Liver (tissue), 9 donors: ENCODE measurements around the gene ATXN7L3B. TPM values are rescaled to one million over a fixed set of nuclear protein-coding genes. Genes with fewer than 3 reads are reported as not detected.
A peak's percentile ranks its signal among the peaks of the same experiment; 100 is the strongest.

Experiments
- DNase-seq: peaks from one replicate; pipeline ENCODE4 v3.0.0-alpha.2; 2017; ENCODE audit warnings: low spot score
- H3K27ac ChIP-seq, 2 donors: one replicate each; pipeline ENCODE4 v1.7.0; 2013; ENCODE audit warnings: inconsistent platforms in 2 of 2, low read length in 2 of 2, control low read depth in 1 of 2, low read depth in 1 of 2, mild to moderate bottlenecking in 1 of 2
- H3K27me3 ChIP-seq, 4 donors: one replicate each; pipeline versions ENCODE4 v1.6.1 to v1.7.0; 2013; ENCODE audit warnings: low read length in 3 of 4, inconsistent platforms in 1 of 4, mild to moderate bottlenecking in 1 of 4, moderate library complexity in 1 of 4; ENCODE audit not compliant: control insufficient read depth in 4 of 4, insufficient read depth in 4 of 4
- H3K36me3 ChIP-seq, 4 donors: one replicate each; pipeline versions ENCODE4 v1.6.1 to v1.7.0; 2013; ENCODE audit warnings: low read length in 3 of 4, mild to moderate bottlenecking in 3 of 4, low read depth in 1 of 4, moderate library complexity in 1 of 4; ENCODE audit not compliant: control insufficient read depth in 4 of 4, insufficient read depth in 3 of 4
- H3K4me1 ChIP-seq, 4 donors: one replicate each; pipeline versions ENCODE4 v1.6.1 to v1.7.0; 2013; ENCODE audit warnings: low read length in 3 of 4, mild to moderate bottlenecking in 3 of 4, moderate library complexity in 1 of 4; ENCODE audit not compliant: control insufficient read depth in 4 of 4, insufficient read depth in 4 of 4
- H3K4me3 ChIP-seq, 3 donors: one replicate each; pipeline versions ENCODE4 v1.6.1 to v1.7.0; 2013; ENCODE audit warnings: low read length in 3 of 3, control low read depth in 1 of 3, low read depth in 1 of 3, mild to moderate bottlenecking in 1 of 3
- H3K9ac ChIP-seq, 2 donors: one replicate each; pipeline ENCODE4 v1.7.0; 2013; ENCODE audit warnings: low read length in 2 of 2, mild to moderate bottlenecking in 2 of 2, moderate library complexity in 2 of 2, control low read depth in 1 of 2, low read depth in 1 of 2
- H3K9me3 ChIP-seq, 4 donors: one replicate each; pipeline versions ENCODE4 v1.6.1 to v1.7.0; 2013; ENCODE audit warnings: low read length in 3 of 4; ENCODE audit not compliant: control insufficient read depth in 4 of 4
- ATF3 ChIP-seq: IDR thresholded peaks from 2 replicates; pipeline ENCODE4 v1.6.1; 2016; ENCODE audit warnings: antibody characterized with exemption
- EGR1 ChIP-seq, 2 donors: IDR thresholded peaks; 2 replicates each; pipeline ENCODE4 v1.6.1; 2016 to 2018; ENCODE audit warnings: antibody characterized with exemption in 2 of 2, low read depth in 2 of 2
- FOXA1 ChIP-seq: IDR thresholded peaks from 2 replicates; pipeline ENCODE4 v1.6.1; 2016; ENCODE audit warnings: antibody characterized with exemption
- JUND ChIP-seq, 2 donors: IDR thresholded peaks; 2 replicates each; pipeline ENCODE4 v1.6.1; 2016; ENCODE audit warnings: antibody characterized with exemption in 2 of 2
- RAD21 ChIP-seq, 2 donors: IDR thresholded peaks; 2 replicates each; pipeline ENCODE4 v1.6.1; 2016; ENCODE audit warnings: antibody characterized with exemption in 2 of 2, mild to moderate bottlenecking in 2 of 2
- RXRA ChIP-seq, 2 donors: IDR thresholded peaks; 2 replicates each; pipeline ENCODE4 v1.6.1; 2017 to 2018; ENCODE audit warnings: antibody characterized with exemption in 2 of 2, mild to moderate bottlenecking in 1 of 2
- TAF1 ChIP-seq: conservative IDR thresholded peaks from 2 replicates; pipeline ENCODE4 v1.6.1; 2016; ENCODE audit warnings: antibody characterized with exemption, mild to moderate bottlenecking
- YY1 ChIP-seq: IDR thresholded peaks from 2 replicates; pipeline ENCODE4 v1.6.1; 2016; ENCODE audit warnings: antibody characterized with exemption, mild to moderate bottlenecking
- WGBS: extraction: QIAGEN DNeasy Blood & Tissue Kit; methylation state at CpG from one replicate; pipeline ENCODE4 v1.1.7; 2013; 5-methylcytosine and 5-hydroxymethylcytosine counted together
- polyA plus RNA-seq, 2 donors: library from polyadenylated mRNA; stranded (reverse) in 1 of 2; unstranded in 1 of 2; fragments of 200-250 nt in 1 of 2; fragments of >200 nt in 1 of 2; fragmentation: Nextera tagmentation in 1 of 2; extraction: Ambion mirVana in 1 of 2; gene quantifications; one replicate each; pipeline versions ENCODE4 v1.2.1 to v1.2.3, GENCODE V29; 2013 to 2015
- total RNA-seq, 2 donors: library from RNA; depleted of rRNA; stranded (reverse); fragments of >200 nt; gene quantifications; one replicate each; pipeline ENCODE4 v1.2.3, GENCODE V29; 2014
- TF ChIP-seq, protein P1 (sequence below): IDR thresholded peaks from 2 replicates; pipeline ENCODE4 v1.6.1; 2016; ENCODE audit warnings: antibody characterized with exemption, mild to moderate bottlenecking
- TF ChIP-seq, protein P2 (sequence below): IDR thresholded peaks from 2 replicates; pipeline ENCODE4 v1.6.1; 2016; ENCODE audit warnings: antibody characterized with exemption
- donor health status: healthy.
- donor health status: healthy.
- donor health status: healthy.
- donor health status: healthy.
- donor health status: healthy.

The ATXN7L3B gene
- total and polyA plus RNA-seq, 4 donors: 9.0 to 19.4 (median 12.6) TPM

GRCh38 chr12:74539261-74539660, 1.6 kb downstream of the ATXN7L3B start:
- DNase-seq: no peak
- Histone ChIP-seq H3K9me3 (no peaks in the 10 kb centered on the region), H3K27me3 (no peaks in the 10 kb centered on the region), H3K36me3 (peaks cover 0 to 4% (median 1%) of the 10 kb centered on the region in 4 donors), H3K4me3 (peak overlapping the region; percentile 45 to 90 (median 85)), H3K9ac (peak overlapping the region; percentile 18 to 93), H3K27ac (no peak overlapping the region), H3K4me1 (peaks cover 13 to 36% (median 29%) of the 10 kb centered on the region in 4 donors)
- TF ChIP-seq JUND (IDR thresholded peaks at IDR 0.05) (no peak), EGR1 (IDR thresholded peaks at IDR 0.05; ENCODE audit: low read depth in 2 of 2) (no peak), RXRA (IDR thresholded peaks at IDR 0.05) (no peak), FOXA1 (no peak), ATF3 (no peak), TAF1 (no peak), YY1 (no peak)
- TF ChIP-seq, protein P1, sequence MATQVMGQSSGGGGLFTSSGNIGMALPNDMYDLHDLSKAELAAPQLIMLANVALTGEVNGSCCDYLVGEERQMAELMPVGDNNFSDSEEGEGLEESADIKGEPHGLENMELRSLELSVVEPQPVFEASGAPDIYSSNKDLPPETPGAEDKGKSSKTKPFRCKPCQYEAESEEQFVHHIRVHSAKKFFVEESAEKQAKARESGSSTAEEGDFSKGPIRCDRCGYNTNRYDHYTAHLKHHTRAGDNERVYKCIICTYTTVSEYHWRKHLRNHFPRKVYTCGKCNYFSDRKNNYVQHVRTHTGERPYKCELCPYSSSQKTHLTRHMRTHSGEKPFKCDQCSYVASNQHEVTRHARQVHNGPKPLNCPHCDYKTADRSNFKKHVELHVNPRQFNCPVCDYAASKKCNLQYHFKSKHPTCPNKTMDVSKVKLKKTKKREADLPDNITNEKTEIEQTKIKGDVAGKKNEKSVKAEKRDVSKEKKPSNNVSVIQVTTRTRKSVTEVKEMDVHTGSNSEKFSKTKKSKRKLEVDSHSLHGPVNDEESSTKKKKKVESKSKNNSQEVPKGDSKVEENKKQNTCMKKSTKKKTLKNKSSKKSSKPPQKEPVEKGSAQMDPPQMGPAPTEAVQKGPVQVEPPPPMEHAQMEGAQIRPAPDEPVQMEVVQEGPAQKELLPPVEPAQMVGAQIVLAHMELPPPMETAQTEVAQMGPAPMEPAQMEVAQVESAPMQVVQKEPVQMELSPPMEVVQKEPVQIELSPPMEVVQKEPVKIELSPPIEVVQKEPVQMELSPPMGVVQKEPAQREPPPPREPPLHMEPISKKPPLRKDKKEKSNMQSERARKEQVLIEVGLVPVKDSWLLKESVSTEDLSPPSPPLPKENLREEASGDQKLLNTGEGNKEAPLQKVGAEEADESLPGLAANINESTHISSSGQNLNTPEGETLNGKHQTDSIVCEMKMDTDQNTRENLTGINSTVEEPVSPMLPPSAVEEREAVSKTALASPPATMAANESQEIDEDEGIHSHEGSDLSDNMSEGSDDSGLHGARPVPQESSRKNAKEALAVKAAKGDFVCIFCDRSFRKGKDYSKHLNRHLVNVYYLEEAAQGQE: no peak
- WGBS: 75% methylated on average over 4 of the region's 4 CpGs

GRCh38 chr12:74539765-74540526, 2.3 kb downstream of the ATXN7L3B start:
- Histone ChIP-seq H3K36me3 (peaks cover 0 to 4% (median 1%) of the 10 kb centered on the region in 4 donors), H3K27me3 (no peaks in the 10 kb centered on the region), H3K4me3 (peak overlapping the region in 2 of 3 donors; percentile 22 to 24), H3K9me3 (no peaks in the 10 kb centered on the region), H3K27ac (no peak overlapping the region), H3K4me1 (peaks cover 13 to 36% (median 29%) of the 10 kb centered on the region in 4 donors), H3K9ac (peak overlapping the region in 1 of 2 donors; percentile 93)
- no peak for TF ChIP-seq RXRA (IDR thresholded peaks at IDR 0.05)
- TF ChIP-seq, protein P1: no peak
- DNase-seq: no peak
- WGBS: 66% methylated on average over 6 of the region's 6 CpGs

DNA sequence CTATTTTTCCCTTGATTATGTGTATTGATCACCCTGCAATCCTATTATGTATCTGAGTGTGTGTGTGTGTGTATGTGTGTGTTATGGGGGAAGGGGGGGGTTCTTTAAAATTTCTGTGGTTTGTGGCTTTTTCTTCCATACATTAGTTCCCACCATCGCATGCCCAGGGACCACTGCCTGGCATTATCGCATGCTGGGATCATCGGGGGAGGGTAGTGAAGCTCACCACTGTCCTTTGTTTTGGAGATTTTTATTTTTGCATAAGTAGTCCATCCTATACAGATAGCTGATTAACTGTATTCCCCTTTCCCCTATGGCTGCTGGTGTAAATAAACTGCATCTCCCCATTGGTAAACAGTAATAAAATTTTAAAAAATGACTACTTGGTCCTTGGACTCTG, 3.4 kb downstream of the ATXN7L3B start:
- no peak for DNase-seq
- 85% methylated on average over 3 of the region's 3 CpGs for WGBS
- Histone ChIP-seq H3K27ac (no peak overlapping the region), H3K9me3 (no peaks in the 10 kb centered on the region), H3K4me3 (no peak overlapping the region), H3K9ac (no peak overlapping the region), H3K36me3 (peaks cover 0 to 4% (median 1%) of the 10 kb centered on the region in 4 donors), H3K4me1 (peaks cover 13 to 40% (median 29%) of the 10 kb centered on the region in 4 donors), H3K27me3 (no peaks in the 10 kb centered on the region)
- TF ChIP-seq RAD21 (IDR thresholded peaks at IDR 0.05): no peak
- no peak for TF ChIP-seq YY1
- TF ChIP-seq ATF3: no peak
- TF ChIP-seq, protein P2, sequence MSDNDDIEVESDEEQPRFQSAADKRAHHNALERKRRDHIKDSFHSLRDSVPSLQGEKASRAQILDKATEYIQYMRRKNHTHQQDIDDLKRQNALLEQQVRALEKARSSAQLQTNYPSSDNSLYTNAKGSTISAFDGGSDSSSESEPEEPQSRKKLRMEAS: no peak
